AG08395 (cell line): ENCODE measurements around the gene AQP12B.

Experiments
- DNase-seq: peaks from one replicate; pipeline ENCODE4 v3.0.0; 2012; ENCODE audit warnings: mixed read lengths, low spot score

The AQP12B gene

DNA sequence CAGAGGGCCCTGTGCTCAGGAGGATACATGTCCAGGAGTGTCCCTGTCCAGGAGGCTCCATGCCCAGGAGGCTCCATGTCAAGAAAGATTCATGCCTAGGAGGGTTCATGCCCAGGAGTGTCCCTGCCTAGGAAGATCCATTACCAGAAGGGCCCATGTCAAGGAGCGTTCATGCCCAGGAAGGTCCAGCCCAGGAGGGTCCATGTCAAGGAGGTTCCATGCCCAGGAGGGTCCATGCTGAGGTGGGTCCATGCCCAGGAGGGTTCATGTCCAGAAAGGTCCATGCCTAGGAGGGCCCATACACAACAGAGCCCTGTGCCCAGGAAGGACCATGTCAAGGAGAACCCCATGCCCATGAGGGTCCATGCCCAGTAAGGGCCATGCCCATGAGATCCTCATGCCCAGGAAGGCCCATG is 50.4 kb downstream of the AQP12B start:
- no peak for DNase-seq

DNA sequence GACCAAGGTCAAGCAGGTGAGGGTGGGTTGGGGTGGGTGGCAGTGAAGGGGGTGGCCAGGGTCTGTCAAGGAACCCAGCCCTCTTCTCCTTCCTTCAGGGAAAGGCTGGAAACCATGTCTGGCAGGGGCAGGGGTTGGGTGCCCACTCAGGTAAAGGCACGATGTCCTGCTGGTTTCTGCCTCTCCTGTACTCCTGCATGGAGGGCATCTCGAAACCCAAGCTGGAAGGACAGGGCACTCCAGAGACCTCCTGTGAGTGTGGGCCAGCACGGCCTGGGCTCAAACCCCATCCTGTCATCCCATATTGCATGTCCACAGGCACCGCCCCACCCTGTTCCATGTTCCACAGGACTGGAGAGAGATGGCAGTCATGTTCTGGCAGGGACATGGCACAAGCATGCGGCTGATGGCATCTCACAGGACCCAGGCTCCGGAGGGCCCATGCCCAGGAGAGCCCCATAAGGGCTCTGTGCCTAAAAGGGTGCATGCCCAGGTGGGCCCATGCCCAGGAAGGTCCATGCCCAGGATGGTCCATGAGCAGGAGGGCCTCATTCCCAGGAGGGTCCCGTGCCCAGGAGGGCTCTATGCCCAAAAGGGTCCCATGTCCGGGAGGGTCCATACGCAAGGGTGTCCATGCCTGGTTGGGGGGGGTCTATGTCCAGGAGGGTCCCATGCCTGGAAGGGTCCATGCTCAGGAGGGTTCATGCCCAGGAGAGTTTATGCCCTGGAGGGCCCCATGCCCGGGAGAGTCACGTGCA is 51.0 kb downstream of the AQP12B start:
- DNase-seq: no peak

- no peak for DNase-seq
These were observed 51.7 kb downstream of the AQP12B start for GRCh38 chr2:240630771-240631547.

DNA sequence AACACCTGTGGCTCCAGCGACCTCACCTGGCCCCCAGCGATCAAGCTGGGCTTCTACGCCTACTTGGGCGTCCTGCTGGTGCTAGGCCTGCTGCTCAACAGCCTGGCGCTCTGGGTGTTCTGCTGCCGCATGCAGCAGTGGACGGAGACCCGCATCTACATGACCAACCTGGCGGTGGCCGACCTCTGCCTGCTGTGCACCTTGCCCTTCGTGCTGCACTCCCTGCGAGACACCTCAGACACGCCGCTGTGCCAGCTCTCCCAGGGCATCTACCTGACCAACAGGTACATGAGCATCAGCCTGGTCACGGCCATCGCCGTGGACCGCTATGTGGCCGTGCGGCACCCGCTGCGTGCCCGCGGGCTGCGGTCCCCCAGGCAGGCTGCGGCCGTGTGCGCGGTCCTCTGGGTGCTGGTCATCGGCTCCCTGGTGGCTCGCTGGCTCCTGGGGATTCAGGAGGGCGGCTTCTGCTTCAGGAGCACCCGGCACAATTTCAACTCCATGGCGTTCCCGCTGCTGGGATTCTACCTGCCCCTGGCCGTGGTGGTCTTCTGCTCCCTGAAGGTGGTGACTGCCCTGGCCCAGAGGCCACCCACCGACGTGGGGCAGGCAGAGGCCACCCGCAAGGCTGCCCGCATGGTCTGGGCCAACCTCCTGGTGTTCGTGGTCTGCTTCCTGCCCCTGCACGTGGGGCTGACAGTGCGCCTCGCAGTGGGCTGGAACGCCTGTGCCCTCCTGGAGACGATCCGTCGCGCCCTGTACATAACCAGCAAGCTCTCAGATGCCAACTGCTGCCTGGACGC is 52.5 kb downstream of the AQP12B start:
- DNase-seq: no peak

DNA sequence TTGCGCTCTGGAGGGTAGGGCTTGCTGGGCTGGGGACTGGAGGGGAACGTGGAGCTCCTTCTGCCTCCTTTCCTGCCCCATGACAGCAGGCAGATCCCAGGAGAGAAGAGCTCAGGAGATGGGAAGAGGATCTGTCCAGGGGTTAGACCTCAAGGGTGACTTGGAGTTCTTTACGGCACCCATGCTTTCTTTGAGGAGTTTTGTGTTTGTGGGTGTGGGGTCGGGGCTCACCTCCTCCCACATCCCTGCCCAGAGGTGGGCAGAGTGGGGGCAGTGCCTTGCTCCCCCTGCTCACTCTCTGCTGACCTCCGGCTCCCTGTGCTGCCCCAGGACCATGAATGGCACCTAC is 53.1 kb downstream of the AQP12B start:
- DNase-seq: no peak

DNA sequence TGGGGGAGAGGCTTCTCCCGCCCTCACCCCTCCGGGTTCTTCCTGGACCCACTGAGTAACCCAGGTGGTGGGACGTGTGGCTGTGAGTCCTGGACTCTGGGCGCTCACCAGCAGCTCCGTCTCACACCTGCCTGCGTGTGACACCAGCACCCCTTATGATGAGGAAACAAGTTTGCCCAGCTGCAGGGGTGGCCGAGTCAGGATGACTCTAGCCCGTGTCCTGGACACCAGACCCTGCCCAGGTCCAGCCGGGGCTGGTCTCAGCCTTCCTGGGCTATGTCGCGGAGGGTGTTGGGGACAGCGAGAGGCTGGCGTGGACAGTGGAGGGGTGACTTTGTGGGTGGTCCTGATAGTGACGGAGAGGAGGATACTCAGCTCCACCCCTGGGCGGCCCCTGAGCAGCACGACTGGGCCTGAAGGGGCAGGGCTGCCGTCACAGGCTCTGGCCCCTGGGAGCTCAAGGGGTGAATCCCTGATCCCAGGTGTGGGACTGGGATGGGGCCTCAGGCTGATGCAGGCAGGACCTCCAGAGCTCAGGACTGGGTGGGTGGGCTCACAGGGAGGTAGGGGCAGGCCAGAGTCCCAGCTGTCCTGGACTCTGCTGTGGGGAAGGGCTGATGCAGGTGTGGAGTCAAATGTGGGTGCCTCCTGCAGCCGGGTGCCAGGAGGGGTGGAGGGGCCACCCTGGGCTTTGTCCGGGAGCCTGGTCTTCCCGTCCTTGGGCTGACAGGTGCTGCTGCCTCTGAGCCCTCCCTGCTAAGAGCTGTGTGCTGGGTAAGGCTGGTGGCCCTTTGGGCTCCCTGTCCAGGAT is 53.7 kb downstream of the AQP12B start:
- DNase-seq: no peak

GRCh38 chr2:240628507-240628807 is 54.2 kb downstream of the AQP12B start:
- no peak for DNase-seq

DNA sequence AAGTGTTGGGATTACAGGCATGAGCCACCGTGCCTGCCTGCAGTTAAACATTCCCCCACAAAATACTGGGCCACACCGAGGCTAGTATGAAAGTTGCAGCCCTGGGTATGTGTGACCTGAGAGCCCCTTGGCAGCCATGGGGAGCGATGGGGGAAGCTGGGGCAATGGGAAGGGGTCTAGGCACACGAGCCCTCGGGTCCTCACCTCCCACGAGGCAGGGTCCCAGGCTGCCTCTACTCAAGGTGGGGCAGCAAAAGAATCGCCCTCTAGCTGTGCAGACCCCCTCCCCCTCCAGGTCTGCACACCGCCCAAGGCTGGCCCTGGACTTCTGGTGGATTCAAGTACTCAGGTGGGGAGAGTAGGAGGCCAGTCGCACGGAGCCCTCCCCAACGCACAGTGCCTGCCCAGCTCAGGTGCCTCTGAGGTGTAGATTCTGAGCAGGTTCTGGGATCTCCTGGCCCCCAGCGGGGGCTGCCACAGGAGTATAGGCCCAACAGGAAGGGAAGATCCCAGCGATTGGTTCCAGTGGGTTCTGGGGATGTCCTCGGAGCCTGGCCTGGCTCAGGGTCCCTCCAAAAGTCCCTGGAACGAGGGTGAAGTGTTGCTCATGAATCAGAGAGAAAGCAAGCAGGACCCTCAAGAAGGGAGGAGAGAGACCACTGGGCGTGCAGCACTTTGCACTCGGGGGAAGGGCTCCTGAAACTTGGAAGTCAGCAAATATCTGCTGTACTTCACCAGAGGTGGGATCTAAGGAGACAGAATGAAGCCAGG is 54.8 kb downstream of the AQP12B start:
- DNase-seq: no peak

DNA sequence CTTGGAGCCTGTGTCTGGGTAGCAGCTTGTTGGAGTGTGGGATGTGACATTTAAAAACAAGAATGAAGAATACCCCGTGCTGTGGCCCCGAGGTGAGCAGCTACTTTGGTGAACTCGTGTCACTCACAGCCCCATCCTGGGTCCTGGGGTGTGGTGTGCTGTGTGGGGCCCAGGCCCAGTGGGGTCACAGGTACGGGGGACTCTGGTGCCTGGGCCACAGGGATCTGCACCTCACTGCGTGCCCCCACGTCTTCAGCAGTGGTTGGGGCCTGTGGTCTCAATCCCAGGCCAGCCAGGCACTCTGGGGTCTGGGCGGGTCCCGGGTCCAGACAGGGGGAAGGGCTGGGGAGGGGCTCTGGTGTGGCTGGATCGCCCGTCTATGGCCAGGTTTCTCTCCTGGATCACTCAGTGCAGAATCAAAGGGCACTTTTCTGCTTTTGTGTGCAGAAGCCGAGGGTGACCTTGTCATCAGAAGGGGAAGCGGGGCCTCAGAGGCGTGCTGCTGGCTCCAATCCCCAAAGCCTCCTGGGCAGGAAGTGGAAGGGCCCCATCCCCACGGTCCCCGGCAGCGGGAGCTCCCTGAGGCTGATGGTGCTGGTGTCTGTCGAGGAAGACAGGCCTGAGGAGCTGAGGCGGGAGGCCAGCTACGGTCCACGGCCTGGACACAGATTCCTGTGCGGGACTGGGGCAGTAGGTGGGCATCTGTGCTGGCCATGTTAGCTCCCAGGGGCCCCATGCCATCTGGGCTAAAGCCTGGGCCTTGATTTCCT is 56.0 kb downstream of the AQP12B start:
- DNase-seq: no peak
